GM19452 (cell line): ENCODE data around the gene PCOLCE2.

Experiments
- ATAC-seq: cut with Tn5 transposase; IDR thresholded peaks from one replicate; pipeline ENCODE4 v1.9.1; 2021; ENCODE audit not compliant: unreplicated experiment

The PCOLCE2 gene

DNA sequence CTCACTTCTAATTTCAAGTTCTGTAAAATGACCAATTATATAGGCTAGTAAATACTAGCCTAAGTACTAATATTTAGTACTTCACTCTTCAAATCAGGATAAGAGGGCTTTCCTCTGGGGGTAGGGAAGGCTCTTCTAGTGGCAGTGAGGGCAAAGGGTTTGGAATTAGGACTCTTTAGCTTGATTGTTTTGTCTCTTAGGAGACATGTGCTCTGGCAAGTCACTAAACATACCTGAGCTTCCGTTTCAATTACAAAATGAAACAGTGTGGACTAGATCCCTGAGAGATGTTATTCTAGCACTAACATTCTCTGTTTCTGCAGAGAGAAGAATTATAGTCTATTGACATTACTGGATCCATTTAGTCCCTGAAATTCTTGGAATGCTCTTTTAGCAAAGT lies 71.5 kb downstream of the PCOLCE2 start:
- no peak for ATAC-seq

DNA sequence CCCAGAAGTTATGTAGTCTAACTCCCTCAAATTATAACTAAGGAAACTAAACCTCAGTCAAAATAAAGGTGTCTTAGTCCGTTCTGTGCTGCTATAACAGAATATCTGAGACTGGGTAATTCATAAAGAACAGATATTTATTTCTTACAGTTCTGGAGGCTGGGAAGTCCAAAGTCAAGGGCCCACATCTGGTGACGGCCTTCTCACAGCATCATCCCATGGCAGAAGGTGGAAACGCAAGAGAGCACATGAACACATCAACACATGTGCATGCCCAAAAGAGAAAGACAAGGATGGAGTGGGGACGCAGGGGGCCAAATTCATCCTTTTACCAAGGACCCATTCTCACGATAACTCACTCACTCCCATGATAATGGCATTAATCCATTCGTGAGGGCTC lies 73.1 kb downstream of the PCOLCE2 start:
- no peak for ATAC-seq

GRCh38 chr3:142809259-142809658 lies 79.6 kb downstream of the PCOLCE2 start:
- no peak for ATAC-seq

- ATAC-seq: no peak
Observed at GRCh38 chr3:142808103-142808917, 80.6 kb downstream of the PCOLCE2 start.

- no peak for ATAC-seq
Observed at GRCh38 chr3:142802891-142803290, 86.0 kb downstream of the PCOLCE2 start.

DNA sequence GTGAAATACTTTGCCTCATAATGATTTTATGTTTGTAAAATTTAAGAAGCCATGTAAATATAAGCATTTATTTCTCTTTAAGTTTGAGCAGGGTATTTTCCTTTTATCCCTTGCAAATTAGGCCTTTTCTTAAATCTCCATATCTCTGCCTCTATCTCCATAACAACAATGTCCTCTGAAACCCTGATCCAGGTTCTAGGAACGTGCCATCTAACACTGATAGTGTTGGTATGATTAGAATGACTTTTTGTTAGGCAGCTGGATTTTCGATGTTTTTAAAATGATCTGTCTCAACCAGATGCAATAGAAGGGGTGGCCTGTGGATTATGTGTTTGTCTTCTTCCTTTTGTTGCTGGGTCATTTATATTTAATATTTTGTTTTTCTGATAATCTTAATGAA lies 87.1 kb downstream of the PCOLCE2 start:
- ATAC-seq: no peak

DNA sequence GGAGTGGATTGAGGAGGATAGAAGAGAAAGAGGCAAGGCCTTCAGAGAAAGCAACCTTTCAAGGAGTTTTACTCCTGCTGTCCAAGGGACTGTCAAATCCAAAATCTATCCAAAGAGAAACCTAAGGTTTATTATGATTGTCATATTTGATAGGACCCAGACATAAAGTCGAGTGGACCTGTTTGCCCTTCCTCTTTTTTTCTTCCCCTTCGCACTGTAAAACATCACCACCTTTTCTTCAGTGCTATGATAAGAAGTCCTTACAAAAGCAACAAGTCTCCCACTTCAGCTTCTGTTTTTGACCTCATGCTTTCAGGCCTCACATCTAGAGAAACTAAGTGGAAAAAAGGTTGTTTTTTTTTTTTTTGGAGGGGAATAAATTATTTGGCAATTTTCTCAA lies 92.1 kb downstream of the PCOLCE2 start:
- ATAC-seq: no peak

DNA sequence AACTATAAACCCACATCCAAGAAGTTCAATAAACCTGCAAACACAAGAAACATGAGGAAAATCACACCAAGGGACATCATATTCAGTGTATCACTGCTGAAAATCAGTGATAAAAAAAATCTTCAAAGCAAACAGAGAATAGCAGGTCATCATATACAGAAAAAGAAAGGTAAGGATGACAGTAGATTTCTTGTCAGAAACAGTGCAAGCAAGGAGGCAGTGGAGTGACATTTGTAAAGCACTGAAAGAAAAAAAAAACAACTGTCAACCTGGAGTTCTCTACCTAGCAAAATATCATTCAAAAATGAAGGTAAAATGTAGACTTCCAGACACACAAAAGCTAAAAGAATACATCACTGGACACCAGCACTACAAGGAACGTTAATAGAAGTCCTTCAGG lies 93.6 kb downstream of the PCOLCE2 start:
- no peak for ATAC-seq

DNA sequence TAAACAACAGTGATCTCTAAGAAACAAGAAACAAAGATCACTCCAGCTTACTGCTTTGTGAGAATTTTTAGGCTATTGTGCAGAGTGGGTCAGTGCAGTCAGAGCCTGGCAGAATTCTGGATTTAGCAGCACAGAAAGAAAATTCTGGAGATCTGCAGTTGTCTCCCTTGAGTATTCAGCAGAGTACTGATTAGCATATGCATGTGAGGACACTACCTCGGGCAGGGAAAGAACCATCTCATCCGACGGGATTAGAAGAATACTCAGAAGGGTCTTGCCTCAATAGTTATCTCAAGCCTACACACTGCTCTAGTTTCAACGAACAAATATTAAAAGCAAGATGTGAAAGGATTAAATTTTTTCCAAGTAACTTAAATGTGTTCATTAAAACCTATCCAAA lies 94.4 kb downstream of the PCOLCE2 start:
- ATAC-seq: no peak

DNA sequence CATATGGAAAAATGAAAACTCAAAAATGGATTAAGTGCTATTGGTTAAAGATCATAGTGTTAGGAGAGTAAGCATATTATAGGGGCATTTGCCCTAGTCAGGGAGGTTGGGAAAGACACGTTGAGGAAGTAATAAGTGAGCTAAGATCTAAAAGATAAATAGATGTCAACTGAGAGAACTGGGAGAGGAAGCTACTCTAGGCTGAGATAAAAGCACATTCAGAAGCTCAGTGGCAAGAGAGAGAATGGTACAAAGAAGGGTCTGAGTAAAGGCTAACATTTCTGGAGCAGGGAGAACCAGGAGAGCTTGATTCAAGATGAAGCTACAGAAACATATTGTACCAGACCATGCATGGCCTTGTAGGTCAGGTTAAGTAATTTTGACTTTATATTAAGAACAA lies 101.2 kb downstream of the PCOLCE2 start:
- ATAC-seq: no peak

DNA sequence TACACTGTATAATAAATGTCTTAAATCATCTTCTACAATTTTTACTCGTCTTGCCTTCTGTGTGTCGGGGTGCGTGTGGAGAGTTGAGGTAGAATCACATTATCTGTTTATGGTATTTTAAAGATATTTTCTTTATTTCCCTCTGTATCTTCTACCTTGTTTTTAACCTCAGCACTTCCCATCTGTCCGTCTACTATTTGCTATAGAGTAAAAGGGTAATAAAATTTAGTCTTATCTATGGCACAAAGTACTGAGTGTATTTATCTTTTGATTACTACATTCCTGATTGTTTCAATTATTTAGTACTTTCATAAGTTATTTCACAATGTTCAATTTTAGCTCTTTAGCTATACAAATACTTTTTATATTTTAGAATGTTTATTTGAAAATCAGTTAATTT lies 102.9 kb downstream of the PCOLCE2 start:
- no peak for ATAC-seq

DNA sequence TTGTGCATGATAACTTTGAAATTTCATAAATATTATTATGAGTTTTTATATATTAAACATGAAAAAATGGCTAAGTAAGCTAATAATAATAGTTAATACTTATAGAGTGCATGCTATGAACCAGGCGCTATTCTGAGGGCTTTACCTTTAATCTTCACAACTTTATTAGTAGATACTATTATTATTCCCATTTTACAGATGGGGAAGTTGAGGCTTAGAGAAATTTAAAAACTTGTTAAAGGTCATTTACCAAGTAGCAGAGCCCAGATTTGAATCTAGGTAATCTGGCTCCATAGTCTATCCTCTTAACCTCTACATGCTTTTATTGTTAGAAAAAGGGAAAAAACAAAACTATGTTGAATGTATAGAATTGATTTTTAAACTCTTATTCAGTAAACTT lies 104.7 kb downstream of the PCOLCE2 start:
- ATAC-seq: no peak

GRCh38 chr3:142782616-142783015 lies 106.3 kb downstream of the PCOLCE2 start:
- ATAC-seq: no peak

DNA sequence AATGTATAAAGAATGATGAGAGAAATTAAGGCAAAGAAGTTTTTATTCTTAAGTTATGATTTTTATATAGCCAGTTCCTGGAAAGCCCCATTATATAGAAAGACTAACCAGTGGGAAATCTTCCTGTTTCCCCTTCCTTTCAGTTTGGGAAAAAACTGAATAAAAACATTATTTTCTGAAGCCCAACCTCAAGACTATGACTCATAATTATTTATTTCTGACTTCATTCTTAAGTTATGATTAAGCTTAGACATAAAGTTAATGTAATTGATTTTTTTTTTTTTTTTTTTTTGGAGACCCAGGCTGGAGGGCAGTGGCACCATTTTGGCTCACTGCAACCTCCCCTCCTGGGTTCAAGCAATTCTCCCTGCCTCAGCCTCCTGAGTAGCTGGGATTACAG lies 109.3 kb downstream of the PCOLCE2 start:
- no peak for ATAC-seq

DNA sequence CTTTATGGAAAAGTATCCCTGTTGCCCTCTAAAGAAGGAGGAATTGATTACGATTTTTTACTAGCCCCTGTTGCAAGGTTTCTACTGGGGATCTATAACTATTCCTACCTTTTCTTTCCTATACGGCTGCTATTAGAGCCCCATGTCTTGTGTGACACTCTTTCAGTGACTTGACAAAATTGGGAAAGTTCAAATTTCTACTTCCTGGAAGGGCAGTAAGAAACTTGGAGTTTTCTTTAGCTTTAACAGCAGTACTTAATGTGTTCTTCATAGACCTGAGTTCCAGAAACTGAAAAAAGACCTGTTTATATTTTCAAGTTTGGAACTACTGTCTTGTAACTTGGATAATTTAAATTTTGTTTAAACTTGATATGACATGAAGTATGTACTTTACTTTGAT lies 110.3 kb downstream of the PCOLCE2 start:
- ATAC-seq: no peak

GRCh38 chr3:142777927-142778326 lies 111.0 kb downstream of the PCOLCE2 start:
- ATAC-seq: no peak

GRCh38 chr3:142768338-142768737 lies 120.5 kb downstream of the PCOLCE2 start:
- no peak for ATAC-seq
